IMR-90 (cell line): ENCODE data around the gene CST9L. TPM values are rescaled to one million over a fixed set of nuclear protein-coding genes. Genes with fewer than 3 reads are reported as not detected.

Experiments used
- ATAC-seq: fragments of 200-7000 bp; cut with Tn5 transposase; 2 replicates; pipeline ENCODE4 v1.9.1; 2020; ENCODE audit warnings: low read depth, mild to moderate bottlenecking, moderate library complexity
- BruUV-seq: library from RNA; stranded (reverse); fragments of 400-500 nt; replicated peaks from 2 replicates; lab custom pipeline; 2021; lab: Mats Ljungman, UMichigan
- CTCF ChIA-PET: fragments of 300-600 bp; formaldehyde crosslinking; extraction: SDS; loops from one replicate; lab custom pipeline; 2021; ENCODE audit warnings: antibody characterized with exemption; lab: Yijun Ruan, JAX
- POLR2A ChIA-PET: fragments of 300-600 bp; sonication (Branson Sonifier 250); formaldehyde crosslinking; loops from one replicate; lab custom pipeline; 2022; ENCODE audit warnings: antibody characterized with exemption; ENCODE audit not compliant: unreplicated experiment; lab: Charles Lee
- DNase-seq: peaks from one replicate; pipeline ENCODE4 v3.0.0; 2013
- H2AFZ ChIP-seq: replicated peaks from 2 replicates; pipeline ENCODE3; 2013; ENCODE audit warnings: low read length, mild to moderate bottlenecking; ENCODE audit not compliant: poor library complexity
- H2AK5ac ChIP-seq: 2 replicates; pipeline ENCODE4 v1.6.1; 2013; ENCODE audit warnings: low read depth, low read length, inconsistent platforms
- H2AK9ac ChIP-seq: replicated peaks from 2 replicates; pipeline ENCODE3; 2013; ENCODE audit warnings: mild to moderate bottlenecking, low read depth, low read length, moderate library complexity; ENCODE audit not compliant: poor library complexity
- H2BK120ac ChIP-seq: 2 replicates; pipeline ENCODE4 v1.6.1; 2013; ENCODE audit warnings: low read depth, low read length, inconsistent platforms
- H2BK15ac ChIP-seq: 3 replicates; pipeline ENCODE4 v1.6.1; 2013; ENCODE audit warnings: low read depth, low read length, inconsistent platforms
- H2BK20ac ChIP-seq: 2 replicates; pipeline ENCODE4 v1.6.1; 2013; ENCODE audit warnings: low read depth, mild to moderate bottlenecking, inconsistent platforms, low read length, moderate library complexity
- H2BK5ac ChIP-seq: 2 replicates; pipeline ENCODE4 v1.6.1; 2013; ENCODE audit warnings: mild to moderate bottlenecking, low read depth, low read length, inconsistent platforms; ENCODE audit not compliant: poor library complexity, severe bottlenecking
- H3K14ac ChIP-seq: replicated peaks from 2 replicates; pipeline ENCODE4 v1.6.1; 2013; ENCODE audit warnings: low read depth, low read length, inconsistent platforms
- H3K18ac ChIP-seq: 2 replicates; pipeline ENCODE4 v1.6.1; 2013; ENCODE audit warnings: low read depth, low read length, control low read depth
- H3K23ac ChIP-seq: 2 replicates; pipeline ENCODE4 v1.6.1; 2013; ENCODE audit warnings: low read depth, low read length, inconsistent platforms
- H3K27ac ChIP-seq: 2 replicates; pipeline ENCODE4 v1.5.1; 2013; ENCODE audit warnings: mild to moderate bottlenecking, control low read depth, low read length; ENCODE audit not compliant: insufficient read depth
- H3K27me3 ChIP-seq: 2 replicates; pipeline ENCODE4 v1.6.1; 2013; ENCODE audit warnings: low read length; ENCODE audit not compliant: control insufficient read depth, insufficient read depth
- H3K36me3 ChIP-seq: 2 replicates; pipeline ENCODE4 v1.6.1; 2013; ENCODE audit warnings: low read length, mixed read lengths; ENCODE audit not compliant: control insufficient read depth, insufficient read depth
- H3K4ac ChIP-seq: 2 replicates; pipeline ENCODE4 v1.6.1; 2013; ENCODE audit warnings: low read depth, low read length, inconsistent platforms
- H3K4me1 ChIP-seq: 2 replicates; pipeline ENCODE4 v1.6.1; 2013; ENCODE audit warnings: low read length, mixed read lengths; ENCODE audit not compliant: control insufficient read depth, insufficient read depth
- H3K4me2 ChIP-seq: 2 replicates; pipeline ENCODE4 v1.6.1; 2013; ENCODE audit warnings: low read depth, mild to moderate bottlenecking, control low read depth, low read length, moderate library complexity
- H3K4me3 ChIP-seq: 2 replicates; pipeline ENCODE4 v1.5.1; 2013; ENCODE audit warnings: low read depth, mild to moderate bottlenecking, control low read depth, low read length, moderate library complexity; ENCODE audit not compliant: insufficient read depth
- H3K56ac ChIP-seq: 2 replicates; pipeline ENCODE4 v1.6.1; 2013; ENCODE audit warnings: low read length, inconsistent platforms; ENCODE audit not compliant: insufficient read depth; ENCODE audit errors: extremely low read depth
- H3K79me1 ChIP-seq, 2 experiments: 2 replicates each; pipeline ENCODE4 v1.6.1; 2013; ENCODE audit warnings: low read length in 2 of 2, inconsistent platforms in 1 of 2, low read depth in 1 of 2
- H3K9ac ChIP-seq: 2 replicates; pipeline ENCODE4 v1.6.1; 2013; ENCODE audit warnings: low read depth, low read length, control low read depth
- H3K9me1 ChIP-seq: 2 replicates; pipeline ENCODE4 v1.6.1; 2013; ENCODE audit warnings: low read length, inconsistent platforms; ENCODE audit not compliant: insufficient read depth
- H3K9me3 ChIP-seq: 2 replicates; pipeline ENCODE4 v1.6.1; 2013; ENCODE audit warnings: low read length; ENCODE audit not compliant: control insufficient read depth, insufficient read depth
- H4K20me1 ChIP-seq: 2 replicates; pipeline ENCODE4 v1.6.1; 2013; ENCODE audit warnings: low read length, inconsistent platforms; ENCODE audit not compliant: insufficient read depth
- H4K5ac ChIP-seq: 2 replicates; pipeline ENCODE4 v1.6.1; 2013; ENCODE audit warnings: mild to moderate bottlenecking, low read depth, low read length, control low read depth
- H4K8ac ChIP-seq, 2 experiments: 2 replicates each; pipeline ENCODE4 v1.6.1; 2013; ENCODE audit warnings: low read depth in 2 of 2, low read length in 2 of 2, control low read depth in 1 of 2, inconsistent platforms in 1 of 2
- H4K91ac ChIP-seq: 2 replicates; pipeline ENCODE4 v1.6.1; 2013; ENCODE audit warnings: low read depth, low read length, inconsistent platforms; ENCODE audit not compliant: insufficient read depth
- BHLHE40 ChIP-seq: fragments of 150-350 bp; IDR thresholded peaks from 2 replicates; pipeline ENCODE4 v1.6.1; 2016; ENCODE audit warnings: mild to moderate bottlenecking, low read depth, low read length
- CEBPB ChIP-seq: IDR thresholded peaks from 2 replicates; pipeline ENCODE4 v1.6.1; 2012; ENCODE audit warnings: low read depth, low read length, improper control_type of control experiment
- CHD1 ChIP-seq: IDR thresholded peaks from 2 replicates; pipeline ENCODE4 v1.6.1; 2012; ENCODE audit warnings: low read depth, low read length, improper control_type of control experiment
- CTCF ChIP-seq: conservative IDR thresholded peaks from 2 replicates; pipeline ENCODE4 v1.5.1; 2012; ENCODE audit warnings: mild to moderate bottlenecking, low read depth, low read length, improper control_type of control experiment
- ELK1 ChIP-seq: fragments of 150-350 bp; IDR thresholded peaks from 2 replicates; pipeline ENCODE4 v1.6.1; 2016; ENCODE audit warnings: low read depth, mild to moderate bottlenecking, low read length, moderate library complexity, borderline replicate concordance
- FOS ChIP-seq: fragments of 150-350 bp; IDR thresholded peaks from 2 replicates; pipeline ENCODE4 v1.6.1; 2016; ENCODE audit warnings: low read depth, low read length
- MAFK ChIP-seq: IDR thresholded peaks from 2 replicates; pipeline ENCODE4 v1.6.1; 2012; ENCODE audit warnings: low read depth, low read length, improper control_type of control experiment
- MAZ ChIP-seq: IDR thresholded peaks from 2 replicates; pipeline ENCODE4 v1.6.1; 2012; ENCODE audit warnings: low read depth, mild to moderate bottlenecking, low read length, improper control_type of control experiment, moderate library complexity, borderline replicate concordance
- MXI1 ChIP-seq: IDR thresholded peaks from 2 replicates; pipeline ENCODE4 v1.6.1; 2012; ENCODE audit warnings: low read depth, mild to moderate bottlenecking, low read length, moderate library complexity, borderline replicate concordance
- POLR2A ChIP-seq: IDR thresholded peaks from 2 replicates; pipeline ENCODE4 v1.6.1; 2012; ENCODE audit warnings: mild to moderate bottlenecking, low read depth, low read length
- WGBS, 2 experiments: methylation state at CpG; one replicate each; pipeline versions ENCODE4 v1.1.5 to v1.1.7; 2013; ENCODE audit warnings: missing lambda C conversion rate in 2 of 2; ENCODE audit not compliant: insufficient read length in 1 of 2; ENCODE audit errors: extremely low coverage in 2 of 2; 5-methylcytosine and 5-hydroxymethylcytosine counted together
- dilution Hi-C: fragments of 300-500 bp; cut with HindIII; formaldehyde crosslinking; loops from one replicate; pipeline ENCODE4 v1.14.3; 2018; ENCODE audit warnings: low sequenced_read_pairs; ENCODE audit not compliant: unreplicated experiment
- in situ Hi-C: fragments of 300-500 bp; cut with MboI; formaldehyde crosslinking; loops from 3 replicates; pipeline ENCODE4 v1.14.3; 2019; ENCODE audit warnings: low sequenced_read_pairs, inconsistent platforms, mixed read lengths
- intact Hi-C: fragments of 100-400 bp; cut with micrococcal nuclease; formaldehyde crosslinking; loops from 2 replicates; pipeline ENCODE4 v1.10.0; 2022
- polyA plus RNA-seq, 3 experiments: library from polyadenylated mRNA; depleted of rRNA; stranded (reverse); fragments of >200 nt; gene quantifications; 2 replicates each; pipeline ENCODE4 v1.2.3, GENCODE V29; 2012; ENCODE audit warnings: low replicate concordance in 1 of 3
- total RNA-seq: library from RNA; depleted of rRNA; stranded (reverse); fragments of >200 nt; gene quantifications from 2 replicates; pipeline ENCODE4 v1.2.3, GENCODE V29; 2012

Gene CST9L
- total and polyA plus RNA-seq, 2 of the 4 experiments (the other 2 are of a cell fraction), result not detected

- Histone ChIP-seq H2AK5ac (no peak overlapping the region), H3K23ac (no peak overlapping the region), H3K36me3 (no peaks in the 10 kb centered on the region), H3K27me3 (no peaks in the 10 kb centered on the region), H4K8ac (no peak overlapping the region), H3K4me2 (no peak overlapping the region), H3K56ac (no peak overlapping the region), H4K91ac (no peak overlapping the region), H3K79me1 (no peaks in the 10 kb centered on the region), H2AFZ (no peak overlapping the region), H3K18ac (no peak overlapping the region), H2BK20ac (no peak overlapping the region), H3K4ac (no peak overlapping the region), H3K4me1 (no peaks in the 10 kb centered on the region), H2BK5ac (no peak overlapping the region), H3K27ac (no peak overlapping the region), H4K20me1 (no peaks in the 10 kb centered on the region), H2BK120ac (no peak overlapping the region), H4K5ac (no peak overlapping the region), H3K9me3 (no peaks in the 10 kb centered on the region; the same call in 1 of the 2 replicates), H3K14ac (no peak overlapping the region), H3K9me1 (no peaks in the 10 kb centered on the region), H2AK9ac (no peak overlapping the region), H3K9ac (no peak overlapping the region), H2BK15ac (no peak overlapping the region), H3K4me3 (no peak overlapping the region)
- WGBS, 2 experiments, result 80% methylated on average over 1 of the region's 6 CpGs; no CpG with 5 or more reads in 1 of the 2 experiments
- in situ Hi-C loops (no loop called here), intact Hi-C loops (no loop called here), dilution Hi-C loops (no loop called here)
- no peak for TF ChIP-seq MXI1
- TF ChIP-seq MAFK, result no peak
- no peak for TF ChIP-seq POLR2A
- TF ChIP-seq CHD1, result no peak
- no peak for TF ChIP-seq CEBPB
- no peak for TF ChIP-seq BHLHE40
- no peak for TF ChIP-seq CTCF
- TF ChIP-seq ELK1, result no peak
- TF ChIP-seq MAZ, result no peak
- no peak for TF ChIP-seq FOS
- no peak for DNase-seq
- ChIA-PET CTCF (no interaction called here), POLR2A (no interaction called here)
- BruUV-seq, result no TSS peak
- ATAC-seq, result no peak
These were observed 48.7 kb downstream of the CST9L start for GRCh38 chr20:23519556-23519955.
